Neural progenitor cell (in vitro differentiated cells): ENCODE measurements around the gene PLEKHA7. TPM values are rescaled to one million over a fixed set of nuclear protein-coding genes. Genes with fewer than 3 reads are reported as not detected.
"Not testable (repeated sequence)": the region's sequence is repeated elsewhere in the genome, so short reads cannot be mapped to it uniquely, and the experiment has no call there.

Source experiments
- DNase-seq: peaks from one replicate; pipeline ENCODE4 v3.0.0-alpha.2; 2016; ENCODE audit warnings: low spot score
- H2AFZ ChIP-seq: fragments of 200-600 bp; sonication (generic); replicated peaks from 2 replicates; pipeline ENCODE4 v1.6.1; 2016; ENCODE audit warnings: antibody characterized with exemption
- H3F3A ChIP-seq: fragments of 200-600 bp; sonication (generic); 2 replicates; pipeline ENCODE4 v1.6.1; 2016; ENCODE audit warnings: antibody characterized with exemption, low read depth
- H3K27ac ChIP-seq: fragments of 200-600 bp; sonication (generic); 2 replicates; pipeline ENCODE4 v1.5.1; 2016; ENCODE audit warnings: mild to moderate bottlenecking
- H3K27me3 ChIP-seq: fragments of 200-600 bp; sonication (generic); 2 replicates; pipeline ENCODE4 v1.6.1; 2016; ENCODE audit warnings: mild to moderate bottlenecking, moderate library complexity
- H3K36me3 ChIP-seq: fragments of 200-600 bp; sonication (generic); 2 replicates; pipeline ENCODE4 v1.5.1; 2016
- H3K4me1 ChIP-seq: fragments of 200-600 bp; sonication (generic); 2 replicates; pipeline ENCODE4 v1.6.1; 2016; ENCODE audit warnings: mixed run types
- H3K4me2 ChIP-seq: fragments of 200-600 bp; sonication (generic); 2 replicates; pipeline ENCODE4 v1.6.1; 2016
- H3K4me3 ChIP-seq: fragments of 200-600 bp; sonication (generic); 2 replicates; pipeline ENCODE4 v1.5.1; 2016
- H3K79me2 ChIP-seq: fragments of 200-600 bp; sonication (generic); 2 replicates; pipeline ENCODE4 v1.6.1; 2016; ENCODE audit warnings: low read depth
- H3K9ac ChIP-seq: fragments of 200-600 bp; sonication (generic); 2 replicates; pipeline ENCODE4 v1.6.1; 2016
- H3K9me3 ChIP-seq: fragments of 200-600 bp; sonication (generic); 2 replicates; pipeline ENCODE4 v1.5.1; 2016; ENCODE audit warnings: low read depth
- H4K20me1 ChIP-seq: fragments of 200-600 bp; sonication (generic); 2 replicates; pipeline ENCODE4 v1.6.1; 2016; ENCODE audit warnings: low read depth
- H3K27ac Mint-ChIP-seq: 3 replicates; pipeline ENCODE4 v1.8.0; 2021; ENCODE audit warnings: mixed read lengths
- H3K27me3 Mint-ChIP-seq: 2 replicates; pipeline ENCODE4 v1.8.0; 2022; ENCODE audit warnings: low read depth, mild to moderate bottlenecking, inconsistent platforms, moderate library complexity, mixed read lengths; ENCODE audit not compliant: insufficient read depth
- H3K36me3 Mint-ChIP-seq: 3 replicates; pipeline ENCODE4 v1.8.0; 2021; ENCODE audit warnings: mixed read lengths
- H3K4me1 Mint-ChIP-seq: 3 replicates; pipeline ENCODE4 v1.8.0; 2021; ENCODE audit warnings: mixed read lengths
- H3K4me3 Mint-ChIP-seq: 3 replicates; pipeline ENCODE4 v1.8.0; 2021; ENCODE audit warnings: mild to moderate bottlenecking, moderate library complexity, mixed read lengths
- H3K9me3 Mint-ChIP-seq: 3 replicates; pipeline ENCODE4 v1.8.0; 2020; ENCODE audit warnings: mixed read lengths
- EZH2 ChIP-seq: fragments of 200-600 bp; sonication (generic); IDR thresholded peaks from 2 replicates; pipeline ENCODE4 v1.6.1; 2017; ENCODE audit warnings: antibody characterized with exemption, mild to moderate bottlenecking, moderate library complexity
- EZH2phosphoT487 ChIP-seq: fragments of 200-600 bp; sonication (generic); IDR thresholded peaks from 2 replicates; pipeline ENCODE4 v1.6.1; 2017; ENCODE audit warnings: antibody characterized with exemption
- total RNA-seq: library from RNA; depleted of rRNA; stranded (reverse); fragments of >200 nt; gene quantifications from 2 replicates; pipeline ENCODE4 v1.2.3, GENCODE V29; 2015; ENCODE audit warnings: low replicate concordance
- TF ChIP-seq, protein P1 (sequence below): fragments of 200-600 bp; sonication (generic); IDR thresholded peaks from 2 replicates; pipeline ENCODE4 v1.5.1; 2017; ENCODE audit warnings: antibody characterized with exemption, mild to moderate bottlenecking

The PLEKHA7 gene
- total RNA-seq, 1 donor from 2014 or later, result 20.3 TPM

- Mint-ChIP-seq H3K27me3 (peaks cover 2% of the 10 kb centered on the region), H3K9me3 (no peaks in the 10 kb centered on the region), H3K4me1 (peaks cover 13% of the 10 kb centered on the region), H3K4me3 (no peak overlapping the region), H3K36me3 (peaks cover 3% of the 10 kb centered on the region), H3K27ac (no peak overlapping the region)
- Histone ChIP-seq H3K27ac (no peak overlapping the region), H3K36me3 (no peaks in the 10 kb centered on the region), H4K20me1 (peaks cover 13% of the 10 kb centered on the region), H3K9me3 (no peaks in the 10 kb centered on the region), H3K4me1 (peaks cover 4% of the 10 kb centered on the region), H3K9ac (no peak overlapping the region), H3K79me2 (no peaks in the 10 kb centered on the region), H3K4me3 (no peak overlapping the region), H3K27me3 (no peaks in the 10 kb centered on the region), H3K4me2 (no peak overlapping the region), H2AFZ (no peak overlapping the region), H3F3A (peaks cover 4% of the 10 kb centered on the region)
- DNase-seq, result no peak
- TF ChIP-seq EZH2 (no peak), EZH2phosphoT487 (no peak)
- TF ChIP-seq, protein P1, sequence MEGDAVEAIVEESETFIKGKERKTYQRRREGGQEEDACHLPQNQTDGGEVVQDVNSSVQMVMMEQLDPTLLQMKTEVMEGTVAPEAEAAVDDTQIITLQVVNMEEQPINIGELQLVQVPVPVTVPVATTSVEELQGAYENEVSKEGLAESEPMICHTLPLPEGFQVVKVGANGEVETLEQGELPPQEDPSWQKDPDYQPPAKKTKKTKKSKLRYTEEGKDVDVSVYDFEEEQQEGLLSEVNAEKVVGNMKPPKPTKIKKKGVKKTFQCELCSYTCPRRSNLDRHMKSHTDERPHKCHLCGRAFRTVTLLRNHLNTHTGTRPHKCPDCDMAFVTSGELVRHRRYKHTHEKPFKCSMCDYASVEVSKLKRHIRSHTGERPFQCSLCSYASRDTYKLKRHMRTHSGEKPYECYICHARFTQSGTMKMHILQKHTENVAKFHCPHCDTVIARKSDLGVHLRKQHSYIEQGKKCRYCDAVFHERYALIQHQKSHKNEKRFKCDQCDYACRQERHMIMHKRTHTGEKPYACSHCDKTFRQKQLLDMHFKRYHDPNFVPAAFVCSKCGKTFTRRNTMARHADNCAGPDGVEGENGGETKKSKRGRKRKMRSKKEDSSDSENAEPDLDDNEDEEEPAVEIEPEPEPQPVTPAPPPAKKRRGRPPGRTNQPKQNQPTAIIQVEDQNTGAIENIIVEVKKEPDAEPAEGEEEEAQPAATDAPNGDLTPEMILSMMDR, result no peak
Measured at GRCh38 chr11:16966930-16967671, 47.1 kb downstream of the PLEKHA7 start.

- Histone ChIP-seq H3K4me2 (no peak overlapping the region), H3K9me3 (no peaks in the 10 kb centered on the region), H3K4me3 (no peak overlapping the region), H2AFZ (no peak overlapping the region), H3K9ac (no peak overlapping the region), H4K20me1 (peaks cover 21% of the 10 kb centered on the region), H3F3A (peaks cover under 1% of the 10 kb centered on the region), H3K36me3 (no peaks in the 10 kb centered on the region), H3K79me2 (peaks cover 8% of the 10 kb centered on the region), H3K4me1 (peaks cover 15% of the 10 kb centered on the region), H3K27ac (no peak overlapping the region), H3K27me3 (no peaks in the 10 kb centered on the region)
- H3K9me3 Mint-ChIP-seq, result no peaks in the 10 kb centered on the region
- H3K27me3 Mint-ChIP-seq, result peaks cover 2% of the 10 kb centered on the region
- peaks cover 19% of the 10 kb centered on the region for H3K4me1 Mint-ChIP-seq
- no peak overlapping the region for H3K27ac Mint-ChIP-seq
- no peak for TF ChIP-seq EZH2
- TF ChIP-seq EZH2phosphoT487, result no peak
- TF ChIP-seq, protein P1, result no peak
- H3K36me3 Mint-ChIP-seq, result peaks cover 3% of the 10 kb centered on the region
- H3K4me3 Mint-ChIP-seq, result no peak overlapping the region
- no peak for DNase-seq
Measured at GRCh38 chr11:16964501-16964900, 49.7 kb downstream of the PLEKHA7 start.

DNA sequence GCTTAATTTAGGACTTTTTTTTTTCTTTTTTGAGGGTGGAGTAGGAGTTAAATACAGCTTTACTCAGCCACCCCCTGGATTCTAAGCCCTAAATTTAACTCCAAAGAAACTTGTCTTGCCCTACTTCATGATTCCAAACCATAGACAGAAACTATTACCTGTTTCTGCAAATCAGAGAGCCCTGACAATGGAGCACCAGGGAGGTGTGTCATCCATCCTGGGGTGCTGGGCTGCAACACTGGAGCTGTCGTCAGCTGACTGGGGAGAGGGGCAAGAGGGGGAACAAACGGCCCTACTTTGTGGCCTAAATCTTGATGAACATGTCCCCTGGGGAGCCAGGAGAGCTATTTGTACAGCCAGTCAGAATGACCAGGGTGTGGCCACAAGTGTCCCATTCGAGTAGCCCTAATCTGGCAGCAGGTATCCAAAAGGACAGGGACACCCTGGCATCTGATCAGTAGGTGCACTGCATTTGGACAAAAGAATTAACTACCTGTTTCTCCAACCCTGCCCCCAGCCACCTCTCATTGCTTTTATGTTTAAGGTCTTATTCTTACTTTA is 50.8 kb downstream of the PLEKHA7 start:
- no peaks in the 10 kb centered on the region for H3K9me3 Mint-ChIP-seq
- H3K36me3 ChIP-seq, result no peaks in the 10 kb centered on the region
- H3K4me1 ChIP-seq, result peaks cover 21% of the 10 kb centered on the region
- no peak overlapping the region for H3K9ac ChIP-seq
- H3K9me3 ChIP-seq, result no peaks in the 10 kb centered on the region
- H3K27ac ChIP-seq, result no peak overlapping the region
- peaks cover 23% of the 10 kb centered on the region for H3K4me1 Mint-ChIP-seq
- no peak overlapping the region for H3K4me3 Mint-ChIP-seq
- H3K4me2 ChIP-seq, result no peak overlapping the region
- no peak overlapping the region for H3K27ac Mint-ChIP-seq
- H3K4me3 ChIP-seq, result no peak overlapping the region
- no peak for DNase-seq
- no peaks in the 10 kb centered on the region for H3K27me3 Mint-ChIP-seq
- TF ChIP-seq, protein P1, result no peak
- no peak for TF ChIP-seq EZH2phosphoT487
- no peak overlapping the region for H2AFZ ChIP-seq
- peaks cover 3% of the 10 kb centered on the region for H3K36me3 Mint-ChIP-seq
- H3F3A ChIP-seq, result peaks cover 5% of the 10 kb centered on the region
- peaks cover 12% of the 10 kb centered on the region for H3K79me2 ChIP-seq
- no peaks in the 10 kb centered on the region for H3K27me3 ChIP-seq
- peaks cover 29% of the 10 kb centered on the region for H4K20me1 ChIP-seq

- Histone ChIP-seq H4K20me1 (peaks cover 26% of the 10 kb centered on the region), H3K4me1 (peaks cover 21% of the 10 kb centered on the region), H3K79me2 (peaks cover 12% of the 10 kb centered on the region)
- not testable (repeated sequence) for H3K36me3 ChIP-seq, H3K4me2 ChIP-seq, H3K9me3 Mint-ChIP-seq, H3K36me3 Mint-ChIP-seq, H3F3A ChIP-seq, H3K4me3 ChIP-seq, H3K27ac ChIP-seq, H3K27ac Mint-ChIP-seq, H3K9ac ChIP-seq, DNase-seq, H3K4me3 Mint-ChIP-seq, H3K27me3 Mint-ChIP-seq, H3K9me3 ChIP-seq, H3K27me3 ChIP-seq, H2AFZ ChIP-seq
- peaks cover 21% of the 10 kb centered on the region for H3K4me1 Mint-ChIP-seq
Measured at GRCh38 chr11:16962589-16962988, 51.6 kb downstream of the PLEKHA7 start.
